Body of pancreas (tissue), 4 donors: ENCODE results near the gene TMEM191B.
"Not testable (repeated sequence)": the region's sequence is repeated elsewhere in the genome, so short reads cannot be mapped to it uniquely, and the experiment has no call there.

Experiments
- POLR2A ChIP-seq, 3 donors: fragments of 450-650 bp; IDR thresholded peaks; one replicate each; pipeline ENCODE4 v1.6.1; 2016; ENCODE audit warnings: antibody characterized with exemption in 3 of 3, mild to moderate bottlenecking in 2 of 3
- TF ChIP-seq, protein P1 (sequence below), 7 experiments: fragments of 450-650 bp in 4 of 7; fragments of 200-600 bp in 3 of 7; sonication (generic) in 3 of 7; IDR thresholded peaks; one replicate each; pipeline ENCODE4 v1.5.1; 2016 to 2019; ENCODE audit warnings: antibody characterized with exemption in 7 of 7

DNA sequence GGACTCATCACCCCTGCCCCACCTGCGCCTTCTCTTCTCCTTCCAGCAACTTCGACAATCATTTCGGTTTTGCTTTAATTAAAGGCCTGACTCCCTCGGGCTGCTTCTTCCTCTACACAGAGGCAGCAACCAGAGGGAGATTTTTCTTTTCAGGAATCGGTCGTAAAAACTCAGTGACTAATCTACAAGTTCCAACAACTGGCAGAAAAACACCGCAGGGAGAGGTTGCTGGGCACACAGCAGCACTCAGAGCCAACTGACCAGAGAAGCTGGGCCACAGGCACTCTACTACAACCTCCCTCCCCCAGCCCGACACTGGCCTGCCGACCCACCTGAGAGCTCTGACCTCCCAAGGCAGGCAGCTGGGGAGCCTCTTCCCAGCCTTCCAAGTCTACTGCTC, 48.1 kb downstream of the TMEM191B start:
- TF ChIP-seq, protein P1, sequence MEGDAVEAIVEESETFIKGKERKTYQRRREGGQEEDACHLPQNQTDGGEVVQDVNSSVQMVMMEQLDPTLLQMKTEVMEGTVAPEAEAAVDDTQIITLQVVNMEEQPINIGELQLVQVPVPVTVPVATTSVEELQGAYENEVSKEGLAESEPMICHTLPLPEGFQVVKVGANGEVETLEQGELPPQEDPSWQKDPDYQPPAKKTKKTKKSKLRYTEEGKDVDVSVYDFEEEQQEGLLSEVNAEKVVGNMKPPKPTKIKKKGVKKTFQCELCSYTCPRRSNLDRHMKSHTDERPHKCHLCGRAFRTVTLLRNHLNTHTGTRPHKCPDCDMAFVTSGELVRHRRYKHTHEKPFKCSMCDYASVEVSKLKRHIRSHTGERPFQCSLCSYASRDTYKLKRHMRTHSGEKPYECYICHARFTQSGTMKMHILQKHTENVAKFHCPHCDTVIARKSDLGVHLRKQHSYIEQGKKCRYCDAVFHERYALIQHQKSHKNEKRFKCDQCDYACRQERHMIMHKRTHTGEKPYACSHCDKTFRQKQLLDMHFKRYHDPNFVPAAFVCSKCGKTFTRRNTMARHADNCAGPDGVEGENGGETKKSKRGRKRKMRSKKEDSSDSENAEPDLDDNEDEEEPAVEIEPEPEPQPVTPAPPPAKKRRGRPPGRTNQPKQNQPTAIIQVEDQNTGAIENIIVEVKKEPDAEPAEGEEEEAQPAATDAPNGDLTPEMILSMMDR (IDR thresholded peaks at IDR 0.05): not testable (repeated sequence)
- not testable (repeated sequence) for TF ChIP-seq POLR2A (IDR thresholded peaks at IDR 0.05)
